ENCODE results near the gene SEC16B.

Gene SEC16B

DNA sequence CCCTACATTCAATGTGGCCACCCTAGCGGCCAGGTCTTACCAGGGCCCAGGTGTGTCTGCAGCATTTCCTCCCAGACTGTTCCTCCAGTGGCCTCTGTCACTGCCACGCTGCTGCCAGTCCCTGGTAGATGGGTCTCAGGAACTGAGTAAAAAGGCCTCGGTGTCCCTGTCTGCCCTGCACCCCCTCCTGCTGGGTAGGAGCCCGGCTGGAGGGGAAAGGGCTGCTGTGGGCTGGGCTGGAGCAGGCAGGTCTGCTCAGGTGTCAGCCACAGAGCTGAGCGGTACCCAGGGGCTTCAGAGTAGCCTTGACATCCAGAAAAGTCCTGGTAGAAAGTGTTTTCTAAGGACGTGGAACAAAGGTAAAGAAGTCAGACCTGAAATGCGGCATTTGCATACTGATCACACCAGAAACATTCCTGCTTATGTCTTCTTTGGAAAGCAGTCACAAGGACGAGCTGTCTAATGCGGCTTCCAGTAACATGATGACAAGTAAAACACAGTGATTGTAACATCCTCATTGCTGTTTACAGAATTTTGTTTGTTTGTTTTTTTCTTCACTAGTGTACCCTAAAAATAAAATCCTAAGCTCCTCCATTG lies 32.6 kb downstream of the SEC16B start:
- DNase-seq: no peak

DNA sequence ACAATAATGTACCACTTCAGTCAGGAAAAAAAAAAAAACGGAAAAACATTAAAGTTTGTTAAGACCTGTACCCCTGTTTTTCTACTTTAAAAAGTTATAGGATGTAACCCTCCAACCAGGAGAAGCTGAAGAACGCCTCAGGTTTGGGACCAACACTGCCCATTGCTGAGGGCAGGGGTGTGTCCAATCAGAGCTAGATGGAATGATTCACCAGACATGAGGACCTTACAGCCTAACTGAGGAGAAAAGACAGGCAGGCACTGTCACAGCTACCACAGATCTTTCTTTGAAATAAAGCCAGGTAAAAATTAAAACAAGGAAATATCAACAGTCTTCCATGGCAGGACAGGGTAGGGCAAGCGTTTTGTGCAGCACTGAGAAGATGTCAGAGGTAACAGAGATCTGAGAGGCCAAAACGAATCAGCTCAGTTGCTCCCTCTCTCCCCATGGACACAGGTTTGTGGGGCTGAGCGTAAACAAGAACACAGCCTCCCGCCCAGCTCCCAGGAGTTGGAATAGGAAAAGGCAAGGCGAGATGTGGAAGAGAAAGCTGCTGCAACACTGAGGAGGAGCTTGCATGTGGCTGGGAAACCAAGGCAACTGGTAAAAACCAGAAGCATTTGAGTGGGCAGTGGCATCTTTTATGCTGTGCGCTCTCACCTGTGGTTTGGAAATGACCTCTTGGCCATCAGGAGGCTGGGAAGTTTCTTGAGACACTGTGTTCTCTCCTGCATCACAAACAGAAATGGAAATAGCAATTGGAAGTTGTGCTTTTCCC lies 34.0 kb downstream of the SEC16B start:
- no peak for DNase-seq

DNA sequence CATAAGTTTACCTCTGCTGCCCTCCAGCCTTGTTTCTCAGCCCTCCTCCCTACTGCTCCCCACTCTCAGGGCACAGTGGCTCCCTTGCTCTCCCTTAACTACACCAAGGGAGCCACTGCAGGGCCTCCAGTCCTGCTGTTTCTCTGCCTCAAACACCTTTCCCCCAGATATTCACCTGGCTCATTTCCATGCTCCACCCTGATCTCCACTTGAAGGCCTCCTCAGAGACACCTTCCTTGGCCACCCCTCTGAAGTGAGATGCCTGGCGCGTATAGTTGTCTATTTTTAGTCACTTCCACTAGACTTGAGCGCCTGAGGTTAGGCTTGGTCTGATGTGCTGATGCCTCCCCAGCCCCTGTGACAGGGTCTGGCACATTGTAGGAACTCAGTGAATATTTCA lies 34.9 kb downstream of the SEC16B start:
- no peak for DNase-seq

DNA sequence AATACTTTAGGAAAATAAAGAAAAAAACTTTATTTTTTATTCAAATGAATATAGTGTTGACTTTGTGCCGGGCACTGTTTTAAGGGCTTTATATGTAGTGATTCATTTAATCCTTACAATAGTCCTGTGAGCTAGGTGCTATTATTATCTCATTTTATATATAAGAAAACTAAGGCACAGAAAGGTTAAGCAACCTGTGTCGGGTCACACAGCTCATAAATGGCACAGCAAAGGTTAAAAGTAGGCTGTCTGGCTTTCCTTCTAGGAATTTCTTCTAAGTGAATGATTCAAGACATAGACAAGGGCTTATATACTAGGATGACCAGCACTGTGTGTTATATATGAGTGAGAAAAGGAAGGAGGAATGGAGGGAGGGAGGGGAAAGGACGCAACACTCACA lies 35.4 kb downstream of the SEC16B start:
- no peak for DNase-seq

DNA sequence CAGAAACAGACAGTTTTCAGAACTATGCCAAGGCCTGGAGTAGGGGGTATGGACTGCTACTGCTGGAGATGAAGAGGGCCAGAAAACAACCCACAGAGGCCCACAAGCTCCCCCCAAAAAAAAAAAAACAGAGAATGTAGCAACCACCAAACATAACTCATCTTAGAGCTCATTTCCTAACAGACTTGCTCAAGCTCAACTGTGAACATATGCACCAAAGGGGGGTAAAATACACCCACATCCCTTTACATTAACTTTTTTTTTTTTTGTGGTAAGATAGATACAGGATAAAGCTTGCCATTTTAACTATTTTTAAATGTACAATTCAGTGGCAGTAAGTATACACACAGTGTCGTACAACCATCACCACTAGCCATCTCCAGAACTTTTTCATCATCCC lies 36.0 kb downstream of the SEC16B start:
- DNase-seq: no peak

DNA sequence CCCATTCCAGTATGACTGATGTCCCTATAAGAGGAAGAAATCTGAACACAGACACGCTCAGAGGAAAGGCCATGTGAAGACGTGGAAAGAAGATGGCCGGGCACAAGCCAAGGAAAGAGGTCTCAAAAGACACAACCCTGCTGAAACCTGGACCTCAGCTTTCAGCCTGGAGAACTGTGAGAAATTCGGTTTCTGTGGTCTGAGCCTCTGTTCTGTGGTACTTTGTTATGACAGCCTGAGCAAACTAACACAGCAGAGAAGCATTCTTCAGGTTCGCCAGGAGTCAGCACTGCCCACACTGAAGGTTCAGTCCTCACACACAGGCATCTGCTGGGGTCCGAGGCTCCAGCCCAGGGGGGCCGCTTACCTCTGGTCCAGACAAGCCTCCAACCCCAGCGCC lies 37.7 kb downstream of the SEC16B start:
- DNase-seq: no peak

DNA sequence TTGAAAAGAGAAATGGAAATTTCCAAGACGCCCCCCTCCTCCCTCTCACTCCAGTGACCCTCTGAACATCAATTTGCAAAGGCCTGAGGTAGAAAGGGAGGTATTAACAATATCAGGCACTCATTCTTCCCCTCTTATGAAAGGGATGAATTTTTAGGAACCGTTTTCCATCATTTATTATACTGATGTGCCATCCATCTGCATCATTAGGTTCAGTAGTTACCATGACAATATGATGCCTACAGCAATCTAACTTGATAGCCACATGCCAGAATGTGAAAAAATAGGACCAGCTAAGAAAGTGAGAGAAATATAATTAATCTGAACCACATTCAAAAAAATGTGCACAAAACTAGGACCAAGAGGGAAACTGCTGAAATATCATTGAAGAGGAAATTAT lies 40.9 kb downstream of the SEC16B start:
- DNase-seq: no peak

DNA sequence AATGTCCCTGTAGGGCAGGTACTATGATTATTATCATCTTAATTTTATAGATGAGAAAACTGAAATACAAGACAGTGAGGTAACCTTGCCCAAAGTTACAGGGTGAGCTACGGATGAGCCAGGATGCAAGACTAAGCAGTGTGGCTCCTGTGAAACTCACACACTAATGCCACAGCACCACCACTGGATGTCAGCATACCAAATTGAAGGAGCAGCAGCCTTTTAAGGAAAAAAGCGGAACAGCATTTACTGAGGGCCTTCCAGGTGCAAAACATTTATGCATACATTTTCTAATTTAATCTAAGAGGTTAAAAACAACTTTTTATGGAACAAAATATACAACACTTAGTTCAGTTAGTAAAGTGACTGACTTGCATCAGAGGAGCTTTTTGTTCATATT lies 41.7 kb downstream of the SEC16B start:
- peak; percentile 34 for DNase-seq

DNA sequence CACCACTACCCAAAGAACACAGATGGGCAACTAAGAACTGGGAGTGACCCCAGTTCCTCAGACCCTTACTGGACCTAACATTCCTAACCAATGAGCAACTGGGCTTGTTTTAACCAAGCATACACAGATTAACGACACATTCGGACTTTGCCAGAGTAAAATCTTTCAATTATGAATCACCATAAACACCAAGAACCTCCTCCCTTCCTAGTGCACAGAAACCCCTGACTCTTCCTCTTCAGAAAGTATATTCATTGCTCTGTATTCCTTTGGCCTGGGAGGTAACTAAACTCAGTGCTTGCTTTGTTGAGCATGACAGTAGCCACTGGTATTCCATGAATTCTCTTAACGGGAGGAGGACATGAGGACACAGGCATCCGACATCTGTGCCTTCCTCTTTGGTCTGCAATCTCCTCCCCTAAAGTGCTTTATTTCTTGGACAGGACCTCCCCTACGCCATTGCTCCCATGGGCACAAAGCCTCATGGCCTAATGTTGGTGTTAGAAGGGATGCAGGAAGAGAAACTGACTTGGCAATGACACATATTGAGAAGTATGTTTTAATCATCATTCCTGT lies 42.7 kb downstream of the SEC16B start:
- no peak for DNase-seq

DNA sequence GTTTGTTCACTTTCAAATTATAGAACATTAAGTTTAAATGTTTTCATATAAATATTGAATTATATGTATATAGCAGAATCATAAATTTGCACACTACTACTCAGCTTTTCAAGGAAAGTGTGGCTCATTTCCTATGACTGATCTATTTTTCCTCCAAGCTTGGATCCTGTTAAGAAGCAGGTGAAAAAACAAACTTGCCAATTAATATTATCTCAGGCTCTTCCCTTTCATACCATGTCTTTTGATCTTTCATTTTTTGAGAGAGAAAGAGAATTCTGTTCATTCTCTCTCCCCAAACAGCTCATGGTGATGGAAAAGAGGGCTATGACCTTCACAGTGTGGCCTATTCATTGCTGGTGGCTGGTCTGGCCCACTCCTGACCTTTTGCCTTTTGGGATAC lies 43.7 kb downstream of the SEC16B start:
- no peak for DNase-seq

DNA sequence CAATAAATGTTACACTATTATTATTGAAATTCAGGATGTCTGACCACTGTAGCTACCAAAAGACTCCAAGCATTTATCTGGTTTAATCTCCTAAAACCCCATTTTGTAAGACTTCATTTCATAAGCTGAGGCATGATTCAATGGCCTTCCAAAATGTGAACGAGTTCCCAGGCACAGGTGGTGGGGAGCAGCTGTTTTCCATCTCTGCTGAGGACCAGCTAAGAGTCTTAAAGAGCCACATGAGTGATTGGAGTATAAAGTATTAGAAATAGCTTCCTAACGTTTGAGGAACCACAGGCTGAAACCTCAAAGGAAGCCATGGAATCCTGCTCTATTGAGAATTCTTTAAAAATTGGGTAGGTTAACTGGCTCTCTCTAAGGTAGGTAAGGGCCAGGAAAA lies 44.9 kb downstream of the SEC16B start:
- no peak for DNase-seq

DNA sequence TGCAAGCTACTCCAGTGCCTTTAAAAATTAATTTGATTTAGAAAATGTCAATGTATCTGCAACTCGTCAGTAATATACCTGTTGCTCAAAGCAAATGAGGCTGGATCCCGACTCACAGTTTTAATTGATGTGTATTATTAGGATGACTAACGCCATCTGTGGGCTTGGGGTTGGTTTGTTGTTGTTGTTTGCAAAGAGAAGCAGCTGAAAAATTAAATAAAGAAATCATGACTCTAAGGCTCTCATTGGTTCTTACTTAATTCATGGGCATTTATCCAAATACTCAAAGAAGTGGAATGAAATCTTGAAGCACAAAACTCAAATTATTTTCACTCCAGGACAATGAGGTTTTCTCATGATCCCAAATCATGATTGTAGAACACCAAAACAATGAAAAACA lies 46.4 kb downstream of the SEC16B start:
- no peak for DNase-seq

DNA sequence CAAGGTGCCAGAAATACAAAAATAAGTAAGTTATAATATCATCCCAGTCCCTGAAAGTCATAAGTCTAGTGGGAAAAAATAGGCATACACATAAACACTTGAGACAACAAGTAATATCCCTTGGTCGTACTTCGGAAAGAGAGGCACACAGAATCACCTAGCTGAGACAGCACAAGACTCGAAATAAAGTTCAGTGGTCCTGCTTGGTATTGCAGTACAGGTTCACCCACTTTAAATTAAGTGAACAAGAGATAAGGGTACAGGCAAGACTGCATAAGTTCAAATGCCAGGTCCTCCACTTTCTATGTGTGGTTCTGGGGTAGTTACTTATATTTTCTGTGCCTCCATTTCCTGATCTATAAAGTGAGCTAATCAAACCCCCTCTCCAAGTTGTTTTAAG lies 47.6 kb downstream of the SEC16B start:
- DNase-seq: no peak

DNA sequence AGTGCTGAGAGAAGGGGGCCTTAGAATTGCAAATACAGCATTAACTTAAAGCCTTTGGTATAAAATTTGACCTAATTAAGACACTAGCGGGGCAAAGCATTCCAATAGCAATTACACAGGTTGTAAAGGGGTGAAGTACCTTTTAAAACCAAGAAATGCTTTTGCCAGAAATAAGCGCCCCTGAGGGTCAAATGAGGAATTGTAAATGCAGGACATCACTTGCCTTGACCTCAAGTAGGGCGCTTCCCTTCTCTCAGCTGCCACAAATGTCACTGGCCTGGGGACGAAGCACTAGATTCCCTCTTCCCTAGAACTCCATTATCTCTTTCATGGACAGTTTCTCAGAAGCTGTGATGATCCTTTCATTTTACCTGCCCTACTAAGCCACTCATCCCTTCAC lies 48.3 kb downstream of the SEC16B start:
- DNase-seq: no peak

DNA sequence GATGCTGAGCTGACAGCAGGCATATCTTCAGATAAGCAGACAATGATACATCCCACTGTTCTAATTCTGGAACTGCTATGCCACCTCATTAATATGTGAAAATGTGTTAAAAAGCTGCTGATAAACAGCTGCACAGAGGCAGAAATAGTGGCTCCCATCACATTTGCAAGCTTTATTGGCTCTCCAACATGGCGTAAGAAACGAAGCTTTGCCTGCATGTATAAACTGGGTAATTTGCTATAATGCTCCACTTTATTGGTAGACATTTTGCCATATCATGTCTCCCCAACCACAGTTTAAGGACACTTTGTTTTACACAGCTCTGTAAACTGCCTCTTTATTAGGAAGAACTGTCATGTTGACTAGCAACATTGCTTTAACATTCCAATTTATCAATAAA lies 49.8 kb downstream of the SEC16B start:
- no peak for DNase-seq

DNA sequence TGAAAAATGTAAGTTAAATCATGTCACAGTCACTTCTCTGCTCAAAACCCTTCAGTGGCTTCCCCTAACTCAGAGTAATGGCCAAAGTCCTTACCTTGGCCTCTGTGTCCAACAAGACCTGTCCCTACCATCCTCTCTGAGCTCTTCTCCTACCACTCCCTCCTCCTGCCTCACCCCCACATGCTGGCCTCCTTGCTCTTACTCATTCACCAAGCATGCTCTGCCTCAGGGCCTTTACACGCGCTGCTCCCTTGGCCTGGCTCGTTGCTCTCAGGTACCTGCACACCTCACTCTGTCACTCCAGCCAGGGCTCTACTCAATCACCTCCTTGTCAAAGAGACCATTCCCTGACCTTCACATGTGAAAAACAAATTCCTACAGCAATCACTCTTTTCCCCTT lies 54.2 kb downstream of the SEC16B start:
- DNase-seq: no peak

DNA sequence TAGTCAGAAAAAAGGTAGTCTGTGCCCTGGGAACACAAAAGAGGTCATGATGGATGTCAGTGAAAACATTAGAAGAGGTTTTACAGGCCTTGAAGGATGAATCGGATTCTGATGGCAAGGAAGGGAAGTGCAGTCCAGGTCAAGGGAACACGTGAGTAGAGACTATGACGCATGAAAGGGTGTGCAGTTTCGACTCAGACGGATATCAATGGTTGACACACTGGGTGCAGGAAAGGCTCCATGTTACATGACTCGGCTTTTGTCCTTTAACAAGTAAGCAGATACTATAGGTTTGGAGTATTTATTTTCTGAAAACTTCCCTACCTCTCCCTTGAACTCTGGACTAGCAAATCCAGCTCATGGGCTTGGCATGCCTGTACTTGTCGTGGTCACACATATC lies 55.3 kb downstream of the SEC16B start:
- DNase-seq: no peak

DNA sequence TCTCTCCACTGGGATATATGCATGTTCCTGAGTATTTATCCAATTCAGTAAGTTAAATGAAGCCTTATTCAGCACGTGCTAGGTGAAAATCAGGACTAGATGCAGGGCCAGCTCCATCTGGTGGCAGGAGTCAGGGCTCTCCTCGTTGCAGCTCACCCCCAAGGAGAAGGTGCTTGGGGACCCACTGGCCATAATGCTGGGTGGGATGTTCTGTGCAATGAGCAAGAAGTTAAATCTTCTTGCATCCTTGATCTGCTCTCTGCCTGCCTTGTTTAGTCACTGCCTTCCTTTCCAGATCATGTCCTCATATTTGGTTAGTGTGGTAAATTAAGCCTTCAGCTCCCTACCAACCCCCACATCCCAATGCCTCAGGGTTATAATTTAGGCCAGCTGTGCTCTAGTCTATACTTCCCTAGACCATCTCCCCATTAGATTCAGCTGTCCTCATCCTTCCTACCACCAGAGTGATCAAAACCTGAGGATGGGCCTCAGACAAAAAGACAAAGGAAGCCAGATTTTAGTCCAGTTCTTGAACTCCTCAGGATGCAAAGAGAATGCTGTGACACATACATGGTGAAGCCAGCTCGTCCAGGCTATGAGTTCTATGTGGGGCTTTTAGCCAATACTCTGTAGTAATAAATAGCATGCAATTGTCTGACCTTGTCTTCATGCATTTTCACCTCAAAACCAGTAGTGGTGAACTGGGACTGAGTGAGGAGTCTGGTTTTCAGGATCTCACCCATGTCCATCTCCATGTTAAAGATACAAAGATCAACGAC lies 55.9 kb downstream of the SEC16B start:
- peak; percentile 27 for DNase-seq

DNA sequence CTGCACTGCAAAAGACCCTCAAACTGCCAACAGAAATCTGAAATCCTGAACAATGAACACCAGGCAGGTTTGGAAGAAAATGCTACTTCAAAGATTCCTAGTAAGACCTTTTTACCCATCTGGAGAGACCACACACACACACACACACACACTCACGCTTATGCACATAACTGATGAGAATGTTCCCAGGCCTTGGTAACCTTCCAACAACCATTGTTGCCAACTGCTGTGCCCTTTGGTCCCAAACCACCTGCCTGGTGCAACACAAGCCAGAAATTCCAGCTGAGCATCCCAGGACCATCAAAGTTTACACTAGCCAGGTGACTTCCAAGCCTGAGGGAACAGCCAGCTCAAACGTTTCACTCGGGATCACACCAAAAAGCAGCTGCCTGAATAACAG lies 56.9 kb downstream of the SEC16B start:
- DNase-seq: no peak

DNA sequence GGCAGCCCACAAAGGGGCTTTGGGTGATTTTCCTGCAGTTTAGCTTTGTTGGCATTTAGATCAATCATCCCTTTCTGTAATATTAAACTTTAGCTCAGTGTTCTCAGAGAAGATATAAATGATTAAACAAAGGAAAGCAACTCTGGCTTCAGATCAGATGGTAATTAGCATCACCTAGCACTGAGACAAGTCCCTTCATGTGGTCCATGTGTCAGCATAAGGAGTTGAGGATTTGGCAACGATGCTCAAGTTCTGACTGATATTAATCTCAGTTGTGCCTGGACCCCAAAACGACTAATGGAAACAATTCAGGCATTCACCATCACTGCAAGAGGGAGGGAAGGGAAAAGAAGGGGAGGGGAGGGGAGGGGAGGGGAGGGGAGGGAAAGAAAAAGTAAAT lies 60.4 kb downstream of the SEC16B start:
- DNase-seq: no peak

DNA sequence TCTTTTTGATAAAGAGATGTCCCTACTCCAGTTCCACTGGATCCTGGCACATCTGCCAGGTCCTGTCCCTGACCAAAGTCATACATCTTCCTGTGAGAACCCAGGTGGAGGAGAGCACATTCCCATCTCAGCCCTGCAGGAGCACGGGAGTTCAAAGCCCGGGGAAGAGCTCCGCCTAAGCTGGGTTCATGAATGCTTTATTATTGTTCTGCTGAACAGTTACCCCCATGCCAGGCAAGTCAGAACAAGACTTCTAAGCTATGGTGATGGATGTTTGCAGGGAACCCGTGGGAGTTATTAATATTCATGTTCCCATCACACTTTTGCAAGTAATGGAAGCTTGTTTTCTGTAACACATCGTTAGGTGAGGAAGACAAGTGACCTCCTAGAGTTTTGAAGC lies 62.9 kb downstream of the SEC16B start:
- DNase-seq: no peak

DNA sequence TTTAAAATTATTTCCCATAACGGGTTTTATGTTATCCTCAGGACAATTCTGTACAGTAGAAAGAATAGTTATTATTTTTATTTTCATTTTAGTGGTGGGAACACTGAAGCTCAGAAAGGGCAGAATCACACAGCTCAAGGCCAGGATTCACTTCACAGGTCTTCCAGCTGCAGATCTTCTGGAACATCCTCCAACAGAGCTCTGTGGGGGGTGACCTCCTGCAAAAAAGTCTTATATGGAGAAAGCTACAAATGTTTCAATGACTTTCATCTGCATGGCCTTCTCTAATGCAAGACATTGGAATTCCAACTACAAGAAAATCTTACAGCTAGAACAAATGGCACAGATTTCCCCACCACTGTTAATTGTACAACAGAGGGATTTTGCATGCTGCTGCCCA lies 64.2 kb downstream of the SEC16B start:
- DNase-seq: no peak

DNA sequence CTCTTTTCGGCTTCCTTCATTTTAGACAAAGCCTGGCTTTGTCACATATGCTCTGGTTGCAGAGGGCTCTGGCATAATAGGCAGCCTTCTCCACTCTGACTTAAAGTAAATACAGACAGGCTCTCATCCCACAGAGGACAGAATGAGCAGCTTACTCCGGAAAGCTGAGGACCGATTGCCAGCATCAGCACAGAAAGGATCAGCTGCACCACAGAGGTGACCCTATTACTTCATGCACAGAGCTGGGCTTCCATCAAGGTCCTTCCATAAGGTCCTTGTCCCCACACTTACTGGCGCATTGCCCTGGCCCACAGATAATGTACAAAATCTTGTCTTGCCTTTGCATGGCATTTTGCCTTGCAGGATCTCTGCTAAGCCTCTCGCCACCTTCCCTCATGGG lies 67.6 kb downstream of the SEC16B start:
- DNase-seq: no peak

Data from RPMI8226 (cell line).